Measurements from ENCODE around the gene C12orf56.
"Not testable (repeated sequence)": the region's sequence is repeated elsewhere in the genome, so short reads cannot be mapped to it uniquely, and the experiment has no call there.

The C12orf56 gene

DNA sequence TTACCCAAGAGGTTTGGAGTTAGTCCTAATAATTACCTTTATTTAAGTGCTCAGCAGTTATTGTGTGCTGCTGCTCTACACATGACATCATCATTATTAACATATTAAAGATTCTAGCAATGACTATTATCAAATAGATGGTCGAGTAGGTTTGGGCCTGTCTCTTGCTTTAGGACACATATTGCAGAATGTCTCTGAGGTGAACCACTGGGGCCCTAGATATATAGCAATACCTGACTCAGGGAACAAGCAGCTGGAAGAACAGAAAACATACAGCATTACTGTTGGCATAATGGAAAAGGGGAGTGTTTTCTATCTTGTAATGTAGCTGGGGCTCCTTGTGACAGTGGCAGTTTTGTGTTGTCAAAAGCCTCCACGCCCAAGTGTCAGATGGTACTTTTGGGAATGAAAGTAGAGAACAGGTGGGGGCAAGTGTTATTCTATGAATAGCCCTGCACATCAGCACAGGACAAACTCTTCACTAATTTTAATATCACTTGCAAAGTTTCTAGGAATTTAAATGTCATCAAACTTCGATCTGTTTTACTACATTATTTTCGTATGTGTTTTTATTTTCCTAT is 54.6 kb downstream of the C12orf56 start:
- Mint-ChIP-seq H3K27me3 (ENCODE audit: low read depth, poor library complexity) (peaks cover 11% of the 10 kb centered on the region), H3K9me3 (peaks cover 6% of the 10 kb centered on the region), H3K36me3 (ENCODE audit: low read depth) (no peaks in the 10 kb centered on the region), H3K4me3 (no peak overlapping the region), H3K4me1 (no peaks in the 10 kb centered on the region), H3K27ac (no peak overlapping the region)
- TF ChIP-seq, protein P1, sequence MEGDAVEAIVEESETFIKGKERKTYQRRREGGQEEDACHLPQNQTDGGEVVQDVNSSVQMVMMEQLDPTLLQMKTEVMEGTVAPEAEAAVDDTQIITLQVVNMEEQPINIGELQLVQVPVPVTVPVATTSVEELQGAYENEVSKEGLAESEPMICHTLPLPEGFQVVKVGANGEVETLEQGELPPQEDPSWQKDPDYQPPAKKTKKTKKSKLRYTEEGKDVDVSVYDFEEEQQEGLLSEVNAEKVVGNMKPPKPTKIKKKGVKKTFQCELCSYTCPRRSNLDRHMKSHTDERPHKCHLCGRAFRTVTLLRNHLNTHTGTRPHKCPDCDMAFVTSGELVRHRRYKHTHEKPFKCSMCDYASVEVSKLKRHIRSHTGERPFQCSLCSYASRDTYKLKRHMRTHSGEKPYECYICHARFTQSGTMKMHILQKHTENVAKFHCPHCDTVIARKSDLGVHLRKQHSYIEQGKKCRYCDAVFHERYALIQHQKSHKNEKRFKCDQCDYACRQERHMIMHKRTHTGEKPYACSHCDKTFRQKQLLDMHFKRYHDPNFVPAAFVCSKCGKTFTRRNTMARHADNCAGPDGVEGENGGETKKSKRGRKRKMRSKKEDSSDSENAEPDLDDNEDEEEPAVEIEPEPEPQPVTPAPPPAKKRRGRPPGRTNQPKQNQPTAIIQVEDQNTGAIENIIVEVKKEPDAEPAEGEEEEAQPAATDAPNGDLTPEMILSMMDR (IDR thresholded peaks at IDR 0.05): no peak
- no peak for DNase-seq

DNA sequence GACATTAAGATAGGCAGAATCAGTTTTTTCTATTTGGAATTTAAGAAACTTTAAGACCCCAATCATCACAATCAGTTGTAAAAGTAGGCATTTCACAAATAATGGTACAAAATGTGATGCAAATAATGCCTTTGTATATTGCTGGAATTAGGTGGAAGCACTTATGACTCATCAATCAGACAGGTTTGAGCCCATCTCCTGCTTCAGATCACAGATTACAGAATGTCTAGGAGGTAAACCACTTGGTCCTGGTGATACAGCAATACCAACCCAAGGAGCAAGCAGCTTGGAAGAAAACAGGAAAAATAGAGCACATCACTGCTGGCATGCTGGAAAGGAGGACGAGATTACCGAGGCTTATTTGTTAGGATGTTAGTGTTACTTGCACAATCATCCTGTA is 57.6 kb downstream of the C12orf56 start:
- H3K27ac Mint-ChIP-seq: no peak overlapping the region

DNA sequence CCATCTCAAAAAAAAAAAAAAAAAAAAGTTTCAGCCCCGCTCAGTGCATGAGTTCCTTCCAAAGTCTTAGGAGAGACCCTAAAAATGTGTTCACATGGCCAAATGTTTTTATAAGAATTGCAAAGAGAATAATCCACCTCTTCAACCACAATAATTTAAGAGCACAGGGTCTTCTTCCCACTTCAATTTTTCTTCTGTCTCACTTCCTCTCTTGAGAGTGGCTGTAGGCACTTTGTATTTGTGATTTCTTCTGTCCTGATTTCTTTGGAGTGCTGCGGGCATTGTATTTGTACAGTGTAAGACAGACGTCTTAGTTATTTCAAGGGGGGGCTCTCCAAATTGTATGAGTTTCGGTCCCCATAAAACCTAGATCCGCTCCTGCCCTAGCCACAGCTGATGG is 58.3 kb downstream of the C12orf56 start:
- Mint-ChIP-seq H3K4me1 (no peaks in the 10 kb centered on the region), H3K4me3 (no peak overlapping the region), H3K27me3 (ENCODE audit: low read depth, poor library complexity) (peaks cover 5% of the 10 kb centered on the region), H3K27ac (no peak overlapping the region), H3K36me3 (ENCODE audit: low read depth) (no peaks in the 10 kb centered on the region), H3K9me3 (no peaks in the 10 kb centered on the region)
- TF ChIP-seq, protein P1 (IDR thresholded peaks at IDR 0.05): no peak
- DNase-seq: no peak

More for the DNA sequence above, 57.6 kb downstream of the C12orf56 start:
- TF ChIP-seq, protein P1 (IDR thresholded peaks at IDR 0.05): no peak
- DNase-seq: no peak
- no peaks in the 10 kb centered on the region for H3K4me1 Mint-ChIP-seq
- no peaks in the 10 kb centered on the region for H3K36me3 Mint-ChIP-seq (ENCODE audit: low read depth)
- H3K9me3 Mint-ChIP-seq: no peaks in the 10 kb centered on the region
- H3K4me3 Mint-ChIP-seq: no peak overlapping the region
- H3K27me3 Mint-ChIP-seq (ENCODE audit: low read depth, poor library complexity): peaks cover 5% of the 10 kb centered on the region

DNA sequence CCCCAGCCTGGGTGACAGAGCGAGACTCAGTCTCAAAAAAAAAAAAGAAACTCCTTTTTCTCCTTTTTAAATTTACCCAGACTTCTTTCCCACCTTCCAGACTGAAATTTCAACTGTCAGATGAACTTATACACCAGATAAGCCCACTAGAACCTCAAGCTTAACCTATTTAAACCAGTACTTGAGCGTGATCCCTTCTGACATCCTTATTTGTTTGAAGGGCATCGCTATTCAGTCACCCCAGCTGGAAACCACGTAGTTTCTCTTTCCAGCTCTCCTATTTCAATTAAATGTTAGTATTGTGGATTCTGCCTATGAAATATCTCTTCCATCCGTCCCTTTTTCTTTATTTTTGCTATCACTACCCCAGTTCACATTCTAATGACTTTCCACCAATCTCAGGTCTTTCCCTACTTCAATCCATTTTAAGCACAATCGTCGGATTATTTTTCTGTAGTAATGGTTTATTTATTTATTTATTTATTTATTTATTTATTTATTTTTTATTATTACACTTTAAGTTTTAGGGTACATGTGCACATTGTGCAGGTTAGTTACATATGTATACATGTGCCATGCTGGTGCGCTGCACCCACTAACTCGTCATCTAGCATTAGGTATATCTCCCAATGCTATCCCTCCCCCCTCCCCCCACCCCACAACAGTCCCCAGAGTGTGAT is 61.4 kb downstream of the C12orf56 start:
- not testable (repeated sequence) for H3K9me3 Mint-ChIP-seq; H3K4me3 Mint-ChIP-seq; H3K4me1 Mint-ChIP-seq; H3K27me3 Mint-ChIP-seq (ENCODE audit: low read depth, poor library complexity); H3K27ac Mint-ChIP-seq; DNase-seq; H3K36me3 Mint-ChIP-seq (ENCODE audit: low read depth)

DNA sequence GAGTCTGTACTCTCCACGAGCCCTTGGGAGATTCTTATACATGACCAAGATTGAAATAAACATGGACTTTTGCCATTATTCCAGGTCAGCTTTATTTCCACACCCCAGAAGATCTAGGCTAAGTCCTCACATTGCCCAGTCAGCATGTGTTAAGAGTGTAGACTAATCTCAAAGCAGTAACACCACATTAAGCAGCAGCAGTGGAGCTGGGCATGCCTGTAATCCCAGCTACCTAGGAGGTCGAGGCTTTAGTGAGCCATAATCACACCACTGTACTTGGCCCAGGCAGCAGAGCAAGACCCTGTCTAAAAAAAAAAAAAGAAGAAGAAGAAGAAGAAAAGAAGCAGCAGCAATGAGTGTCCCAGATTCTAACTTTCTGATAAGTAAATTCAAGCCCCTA is 65.5 kb downstream of the C12orf56 start:
- no peak for DNase-seq
- H3K36me3 Mint-ChIP-seq (ENCODE audit: low read depth): no peaks in the 10 kb centered on the region
- peaks cover 10% of the 10 kb centered on the region for H3K9me3 Mint-ChIP-seq
- TF ChIP-seq, protein P1 (IDR thresholded peaks at IDR 0.05): no peak
- no peak overlapping the region for H3K27ac Mint-ChIP-seq
- H3K4me1 Mint-ChIP-seq: peaks cover 5% of the 10 kb centered on the region
- H3K27me3 Mint-ChIP-seq (ENCODE audit: low read depth, poor library complexity): no peaks in the 10 kb centered on the region
- no peak overlapping the region for H3K4me3 Mint-ChIP-seq

DNA sequence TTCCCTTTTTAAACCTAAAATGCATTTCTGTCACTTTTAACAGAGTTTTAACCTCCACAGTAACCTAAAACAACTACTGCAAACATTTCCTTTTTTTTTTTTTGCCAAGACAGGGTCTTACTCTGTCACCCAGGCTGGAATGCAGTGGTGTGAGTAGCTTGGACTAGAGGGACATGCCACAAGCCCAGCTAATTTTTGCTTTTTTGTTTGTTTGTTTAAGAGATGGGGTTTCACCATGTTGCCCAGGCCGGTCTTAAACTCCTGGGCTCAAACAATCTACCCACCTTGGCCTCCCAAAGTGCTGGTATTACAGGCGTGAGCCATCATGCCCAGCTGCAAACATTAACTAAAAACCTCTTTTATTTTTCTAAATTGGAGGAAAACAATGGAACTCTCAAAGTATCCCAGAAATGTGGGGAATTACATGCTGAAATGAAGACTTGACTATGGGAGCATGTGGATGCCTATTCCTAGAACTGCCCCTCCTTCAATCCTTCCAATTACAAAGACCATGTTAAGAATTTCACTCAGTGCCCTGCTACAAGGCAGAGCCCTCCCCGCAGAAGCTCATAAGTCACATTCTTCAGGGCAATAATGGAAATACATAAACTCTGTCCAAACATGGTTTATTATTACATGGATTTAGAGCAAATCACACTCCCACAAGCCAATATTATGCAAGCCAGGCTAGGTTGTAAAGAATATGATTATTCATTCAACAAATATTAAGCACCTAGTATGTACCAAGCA is 66.9 kb downstream of the C12orf56 start:
- H3K4me3 Mint-ChIP-seq: no peak overlapping the region
- H3K27ac Mint-ChIP-seq: no peak overlapping the region
- peaks cover 10% of the 10 kb centered on the region for H3K9me3 Mint-ChIP-seq
- no peaks in the 10 kb centered on the region for H3K36me3 Mint-ChIP-seq (ENCODE audit: low read depth)
- H3K4me1 Mint-ChIP-seq: peaks cover 12% of the 10 kb centered on the region
- TF ChIP-seq, protein P1 (IDR thresholded peaks at IDR 0.05): no peak
- H3K27me3 Mint-ChIP-seq (ENCODE audit: low read depth, poor library complexity): no peaks in the 10 kb centered on the region
- no peak for DNase-seq

All from nephron progenitor cell (in vitro differentiated cells).